ENCODE results near the gene CPB1. TPM values are rescaled to one million over a fixed set of nuclear protein-coding genes. Genes with fewer than 3 reads are reported as not detected.

CPB1 gene
- total and polyA plus RNA-seq, 11 donors, result 0.08 to 27.7 (median 2.0) TPM; not detected in 5

DNA sequence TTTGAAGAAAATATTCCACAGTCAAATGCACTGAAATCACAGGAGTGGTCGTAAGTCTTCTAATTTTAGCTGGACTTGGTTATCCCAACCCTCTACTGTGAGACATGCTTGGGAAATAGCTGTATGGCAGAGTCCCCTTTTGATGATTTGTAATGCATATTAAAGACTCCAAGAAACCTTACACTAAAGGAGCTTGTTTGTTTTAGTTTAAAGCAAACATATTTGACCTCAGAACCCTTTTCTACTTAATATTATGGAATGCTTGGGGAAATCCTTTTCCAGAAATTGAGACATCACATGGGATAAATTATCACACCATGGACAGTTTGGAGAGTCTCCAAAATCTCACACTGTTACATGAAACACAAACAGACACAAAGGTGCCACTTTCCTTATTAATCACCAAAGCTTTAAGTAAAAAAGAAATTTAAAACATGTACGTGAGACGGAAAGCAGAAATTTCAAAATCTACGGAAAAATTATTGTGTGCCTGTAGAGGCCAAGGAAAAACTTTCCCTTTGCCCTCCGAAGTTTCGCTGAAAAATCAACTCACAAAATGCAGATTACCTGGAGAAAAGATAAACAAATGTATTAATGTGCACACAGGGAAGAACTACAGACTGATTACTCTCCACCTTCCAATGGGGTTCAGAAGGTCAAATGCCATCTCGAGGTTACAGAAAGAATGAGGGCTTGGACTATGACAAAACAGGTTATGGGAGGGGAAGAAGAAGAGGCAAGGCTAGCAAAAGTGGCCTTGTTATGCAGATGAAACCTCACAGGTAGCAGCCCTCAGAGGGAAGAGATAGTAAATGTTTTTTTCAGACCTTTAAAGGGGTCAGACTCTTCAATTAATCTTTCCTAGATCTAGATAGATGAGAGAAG, 7.0 kb upstream of the CPB1 start:
- ATAC-seq (no peak), DNase-seq (no peak)
- Histone ChIP-seq H3K36me3 (no peaks in the 10 kb centered on the region), H3K27ac (no peak overlapping the region), H3K4me3 (no peak overlapping the region), H3K9me3 (peaks cover 0 to 9% (median 0%) of the 10 kb centered on the region in 12 donors), H3K4me1 (no peaks in the 10 kb centered on the region), H3K27me3 (no peaks in the 10 kb centered on the region)
- WGBS, 4 donors, result 71 to 77% (median 74%) methylated on average over 7 of the region's 7 CpGs
- intact Hi-C loops (cut with DNase I), result no loop called here
- TF ChIP-seq, protein P1, sequence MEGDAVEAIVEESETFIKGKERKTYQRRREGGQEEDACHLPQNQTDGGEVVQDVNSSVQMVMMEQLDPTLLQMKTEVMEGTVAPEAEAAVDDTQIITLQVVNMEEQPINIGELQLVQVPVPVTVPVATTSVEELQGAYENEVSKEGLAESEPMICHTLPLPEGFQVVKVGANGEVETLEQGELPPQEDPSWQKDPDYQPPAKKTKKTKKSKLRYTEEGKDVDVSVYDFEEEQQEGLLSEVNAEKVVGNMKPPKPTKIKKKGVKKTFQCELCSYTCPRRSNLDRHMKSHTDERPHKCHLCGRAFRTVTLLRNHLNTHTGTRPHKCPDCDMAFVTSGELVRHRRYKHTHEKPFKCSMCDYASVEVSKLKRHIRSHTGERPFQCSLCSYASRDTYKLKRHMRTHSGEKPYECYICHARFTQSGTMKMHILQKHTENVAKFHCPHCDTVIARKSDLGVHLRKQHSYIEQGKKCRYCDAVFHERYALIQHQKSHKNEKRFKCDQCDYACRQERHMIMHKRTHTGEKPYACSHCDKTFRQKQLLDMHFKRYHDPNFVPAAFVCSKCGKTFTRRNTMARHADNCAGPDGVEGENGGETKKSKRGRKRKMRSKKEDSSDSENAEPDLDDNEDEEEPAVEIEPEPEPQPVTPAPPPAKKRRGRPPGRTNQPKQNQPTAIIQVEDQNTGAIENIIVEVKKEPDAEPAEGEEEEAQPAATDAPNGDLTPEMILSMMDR (IDR thresholded peaks at IDR 0.05), result no peak
- no peak for TF ChIP-seq POLR2A (IDR thresholded peaks at IDR 0.05)

DNA sequence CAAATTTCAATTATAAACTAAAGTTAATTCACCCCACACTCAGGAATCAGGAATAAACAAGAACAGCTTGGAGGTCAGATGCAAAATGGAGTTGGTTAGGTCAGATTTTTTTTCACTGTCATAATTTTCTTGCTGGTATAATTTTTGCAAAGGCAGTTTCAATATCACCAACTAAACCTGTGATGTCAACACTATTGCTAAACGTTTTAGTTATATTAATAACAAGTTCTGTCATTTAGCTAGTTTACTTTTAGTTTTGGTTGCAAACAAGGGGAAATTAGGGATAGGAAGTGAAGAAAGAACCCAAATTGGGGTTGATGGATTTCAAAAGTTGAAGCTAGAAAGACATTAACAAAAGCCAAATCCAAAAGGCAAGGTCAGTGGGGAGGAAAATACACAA, 4.6 kb upstream of the CPB1 start:
- no peaks in the 10 kb centered on the region for H3K27me3 ChIP-seq
- H3K4me1 ChIP-seq, result no peaks in the 10 kb centered on the region
- no peak overlapping the region for H3K27ac ChIP-seq
- DNase-seq (no peak), ATAC-seq (no peak)
- no peak overlapping the region for H3K4me3 ChIP-seq
- intact Hi-C loops (cut with DNase I), result no loop called here
- H3K9me3 ChIP-seq, result peaks cover 0 to 9% (median 0%) of the 10 kb centered on the region in 12 donors
- WGBS, 4 donors, result 49 to 59% (median 55%) methylated on average over 1 of the region's 1 CpG
- no peak for TF ChIP-seq POLR2A (IDR thresholded peaks at IDR 0.05)
- TF ChIP-seq, protein P1 (IDR thresholded peaks at IDR 0.05), result no peak
- no peaks in the 10 kb centered on the region for H3K36me3 ChIP-seq

DNA sequence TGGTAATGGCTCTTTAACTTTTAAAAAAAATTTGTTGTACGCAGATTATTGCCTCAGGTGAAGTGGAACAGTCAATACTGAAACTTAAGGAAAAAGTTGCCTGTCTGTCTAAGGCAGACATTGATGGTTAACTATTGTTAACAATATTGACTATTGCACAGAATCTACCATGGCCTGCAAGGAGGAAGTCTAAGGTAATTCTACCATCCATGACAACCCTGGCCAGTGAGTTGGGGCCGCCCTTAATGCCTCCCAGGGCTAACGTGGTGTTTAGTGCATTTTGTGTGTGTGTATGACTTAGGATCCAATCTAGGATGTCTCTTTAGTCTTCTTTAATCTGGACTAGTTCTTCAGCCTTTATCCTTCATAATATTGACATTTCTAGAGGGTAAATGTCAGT, 2.1 kb upstream of the CPB1 start:
- no peak overlapping the region for H3K4me3 ChIP-seq
- no peaks in the 10 kb centered on the region for H3K4me1 ChIP-seq
- H3K9me3 ChIP-seq, result peaks cover 0 to 9% (median 0%) of the 10 kb centered on the region in 12 donors
- DNase-seq, result no peak
- 66 to 87% (median 77%) methylated on average over 3 of the region's 3 CpGs for WGBS, 4 donors
- H3K27me3 ChIP-seq, result no peaks in the 10 kb centered on the region
- TF ChIP-seq POLR2A (IDR thresholded peaks at IDR 0.05), result no peak
- TF ChIP-seq, protein P1 (IDR thresholded peaks at IDR 0.05), result no peak
- intact Hi-C loops (cut with DNase I), result no loop called here
- no peak for ATAC-seq
- H3K36me3 ChIP-seq, result no peaks in the 10 kb centered on the region
- no peak overlapping the region for H3K27ac ChIP-seq

GRCh38 chr3:148828136-148828690, 602 bp downstream of the CPB1 start:
- WGBS, 4 donors, result 63 to 79% (median 74%) methylated on average over 4 of the region's 4 CpGs

More at GRCh38 chr3:148828136-148828690, 602 bp downstream of the CPB1 start:
- Histone ChIP-seq H3K27me3 (no peaks in the 10 kb centered on the region), H3K4me1 (no peaks in the 10 kb centered on the region), H3K27ac (no peak overlapping the region), H3K4me3 (no peak overlapping the region), H3K36me3 (no peaks in the 10 kb centered on the region), H3K9me3 (no peaks in the 10 kb centered on the region)
- DNase-seq, result no peak
- no peak for ATAC-seq
- intact Hi-C loops (cut with DNase I), result no loop called here
- TF ChIP-seq, protein P1 (IDR thresholded peaks at IDR 0.05), result no peak
- TF ChIP-seq POLR2A (IDR thresholded peaks at IDR 0.05), result no peak

All from heart left ventricle (tissue), 16 donors.